WERI-Rb-1 (cell line): Measurements from ENCODE around the gene SLC24A3.

Source experiments
- DNase-seq: peaks from one replicate; pipeline ENCODE4 v3.0.0-alpha.2; 2020
- H3K27ac ChIP-seq: fragments of 250-450 bp; sonication (Bioruptor Pico); 2 replicates; pipeline ENCODE4 v1.5.1; 2020; ENCODE audit warnings: mild to moderate bottlenecking, moderate library complexity
- H3K27me3 ChIP-seq: fragments of 250-450 bp; sonication (Bioruptor Pico); 2 replicates; pipeline ENCODE4 v1.5.1; 2021; ENCODE audit warnings: mild to moderate bottlenecking, low read depth, moderate library complexity; ENCODE audit not compliant: insufficient read depth, severe bottlenecking
- H3K36me3 ChIP-seq: fragments of 250-450 bp; sonication (Bioruptor Pico); 2 replicates; pipeline ENCODE4 v1.5.1; 2020; ENCODE audit warnings: mild to moderate bottlenecking, moderate library complexity
- H3K4me3 ChIP-seq: 2 replicates; pipeline ENCODE4 v1.5.1; 2011; ENCODE audit warnings: low read depth, mild to moderate bottlenecking, control low read depth, low read length
- H3K9me3 ChIP-seq: fragments of 250-450 bp; sonication (Bioruptor Pico); 2 replicates; pipeline ENCODE4 v1.5.1; 2021; ENCODE audit warnings: mild to moderate bottlenecking, moderate library complexity; ENCODE audit not compliant: severe bottlenecking
- TF ChIP-seq, protein P1 (sequence below): IDR thresholded peaks from 2 replicates; pipeline ENCODE4 v1.5.1; 2011; ENCODE audit warnings: low read depth, mild to moderate bottlenecking, control low read depth, inconsistent platforms, low read length

The SLC24A3 gene

DNA sequence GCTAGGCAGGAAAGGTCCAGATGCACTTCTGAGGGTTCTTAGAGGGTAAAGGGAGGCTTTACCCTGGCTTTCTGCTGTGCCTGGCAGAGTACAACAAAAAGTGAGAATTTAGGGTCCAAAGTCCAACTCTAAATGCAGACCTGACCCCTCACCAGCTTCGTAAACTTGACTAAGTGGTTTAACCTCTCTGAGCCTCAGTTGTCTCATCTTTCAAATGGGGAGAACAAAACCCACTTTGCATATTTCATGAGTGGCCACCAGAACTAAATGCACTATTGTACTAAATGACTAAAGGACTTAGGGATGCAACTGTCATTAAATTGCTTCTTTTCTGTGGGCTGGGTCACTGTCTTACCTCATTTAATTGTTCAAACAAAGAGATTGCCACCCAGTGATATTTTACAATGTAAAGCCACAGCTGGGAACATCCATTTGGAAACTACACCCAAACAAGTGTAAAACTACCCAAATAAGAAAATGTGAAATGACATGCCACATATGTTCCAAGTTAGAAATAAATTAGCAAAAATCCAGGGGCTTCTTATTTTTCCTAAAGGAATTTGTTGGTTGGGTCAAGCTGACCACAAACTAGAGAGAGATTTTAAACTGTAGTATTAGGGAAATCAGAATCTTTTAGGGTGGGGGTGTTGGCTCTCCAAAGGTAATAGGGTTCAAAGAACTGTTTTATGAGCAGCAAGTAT is 497.3 kb downstream of the SLC24A3 start:
- no peaks in the 10 kb centered on the region for H3K27me3 ChIP-seq

DNA sequence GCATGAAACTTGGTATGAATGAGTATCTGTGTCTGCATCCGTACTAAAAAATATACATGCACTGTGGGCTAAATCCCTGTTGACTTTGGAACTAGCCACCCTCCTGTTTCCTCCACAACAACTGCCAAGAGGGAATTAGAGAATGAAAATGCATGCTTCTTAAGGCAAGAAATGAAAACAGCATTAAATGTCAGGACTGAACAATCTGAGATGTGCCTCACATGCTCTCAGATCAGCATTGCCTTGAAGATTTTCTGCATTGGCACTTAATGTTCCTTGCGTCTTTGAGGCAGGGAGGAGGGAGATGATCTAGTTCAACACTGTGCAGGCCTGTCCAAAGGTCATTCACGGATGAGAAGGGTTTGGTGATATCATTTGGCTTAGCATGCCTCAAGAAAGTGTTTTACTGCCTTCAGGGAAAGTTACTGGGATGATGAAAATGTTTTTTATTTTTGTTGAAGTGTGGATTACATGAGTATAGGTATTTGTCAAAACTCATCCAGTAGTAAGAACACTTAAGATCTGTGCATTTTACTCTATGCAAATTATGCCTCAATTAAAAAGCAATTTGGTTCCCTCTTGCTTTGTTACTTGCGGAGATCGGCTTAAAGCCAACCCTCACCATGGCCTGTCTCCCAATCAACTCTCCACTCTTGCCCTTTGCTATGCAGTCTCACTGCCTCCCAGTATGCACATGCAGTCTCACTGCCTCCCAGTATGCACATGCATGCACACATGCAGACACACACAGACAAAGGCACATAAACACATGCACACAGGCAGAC is 498.1 kb downstream of the SLC24A3 start:
- no peaks in the 10 kb centered on the region for H3K36me3 ChIP-seq
- DNase-seq: no peak
- no peaks in the 10 kb centered on the region for H3K9me3 ChIP-seq
- no peak overlapping the region for H3K4me3 ChIP-seq
- TF ChIP-seq, protein P1, sequence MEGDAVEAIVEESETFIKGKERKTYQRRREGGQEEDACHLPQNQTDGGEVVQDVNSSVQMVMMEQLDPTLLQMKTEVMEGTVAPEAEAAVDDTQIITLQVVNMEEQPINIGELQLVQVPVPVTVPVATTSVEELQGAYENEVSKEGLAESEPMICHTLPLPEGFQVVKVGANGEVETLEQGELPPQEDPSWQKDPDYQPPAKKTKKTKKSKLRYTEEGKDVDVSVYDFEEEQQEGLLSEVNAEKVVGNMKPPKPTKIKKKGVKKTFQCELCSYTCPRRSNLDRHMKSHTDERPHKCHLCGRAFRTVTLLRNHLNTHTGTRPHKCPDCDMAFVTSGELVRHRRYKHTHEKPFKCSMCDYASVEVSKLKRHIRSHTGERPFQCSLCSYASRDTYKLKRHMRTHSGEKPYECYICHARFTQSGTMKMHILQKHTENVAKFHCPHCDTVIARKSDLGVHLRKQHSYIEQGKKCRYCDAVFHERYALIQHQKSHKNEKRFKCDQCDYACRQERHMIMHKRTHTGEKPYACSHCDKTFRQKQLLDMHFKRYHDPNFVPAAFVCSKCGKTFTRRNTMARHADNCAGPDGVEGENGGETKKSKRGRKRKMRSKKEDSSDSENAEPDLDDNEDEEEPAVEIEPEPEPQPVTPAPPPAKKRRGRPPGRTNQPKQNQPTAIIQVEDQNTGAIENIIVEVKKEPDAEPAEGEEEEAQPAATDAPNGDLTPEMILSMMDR: no peak
- no peak overlapping the region for H3K27ac ChIP-seq
- H3K27me3 ChIP-seq: no peaks in the 10 kb centered on the region

More for the DNA sequence above, 497.3 kb downstream of the SLC24A3 start:
- Histone ChIP-seq H3K9me3 (no peaks in the 10 kb centered on the region), H3K36me3 (no peaks in the 10 kb centered on the region), H3K27ac (no peak overlapping the region), H3K4me3 (no peak overlapping the region)
- TF ChIP-seq, protein P1: no peak
- no peak for DNase-seq

DNA sequence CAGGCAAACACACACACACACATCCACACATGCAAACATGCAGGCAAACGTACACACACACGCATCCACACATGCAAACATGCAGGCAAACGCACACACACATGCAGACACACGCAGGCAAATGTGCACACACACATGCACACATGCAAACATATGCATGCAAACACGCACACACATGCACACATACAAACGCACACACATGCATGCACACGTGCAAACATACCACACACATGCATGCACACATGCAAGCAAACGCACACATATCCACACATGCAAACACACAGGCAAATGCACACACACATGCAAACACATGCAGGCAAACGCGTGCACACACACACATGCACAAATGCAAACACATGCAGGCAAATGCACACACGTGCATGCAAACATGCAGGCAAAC is 498.7 kb downstream of the SLC24A3 start:
- Histone ChIP-seq H3K27ac (no peak overlapping the region), H3K27me3 (no peaks in the 10 kb centered on the region), H3K4me3 (no peak overlapping the region), H3K36me3 (no peaks in the 10 kb centered on the region), H3K9me3 (no peaks in the 10 kb centered on the region)
- TF ChIP-seq, protein P1: no peak
- DNase-seq: no peak

DNA sequence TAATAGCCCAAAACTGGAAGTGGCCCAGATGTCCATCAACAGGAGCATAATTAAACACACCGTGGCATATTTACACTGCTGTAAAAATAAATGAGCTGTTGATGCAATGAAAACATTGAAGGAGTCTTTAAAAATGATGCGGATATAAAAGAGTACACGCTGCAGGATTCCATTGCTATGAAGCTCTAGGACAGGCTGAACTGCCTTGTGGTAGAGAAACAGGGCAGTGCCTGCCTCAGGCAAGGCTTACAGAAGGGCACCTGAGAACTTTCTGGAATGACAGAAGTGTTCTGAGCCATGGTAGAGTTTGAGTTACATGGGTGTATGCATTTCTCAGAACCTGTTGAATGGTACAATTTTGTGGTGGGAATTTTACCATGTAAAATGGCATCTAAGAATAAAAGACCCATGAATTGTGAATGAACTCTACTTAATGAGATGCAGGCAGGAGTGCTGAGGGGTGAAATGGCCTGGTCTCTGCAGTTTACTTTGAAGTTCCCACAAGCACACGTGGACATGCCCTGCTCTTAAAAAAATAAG is 500.3 kb downstream of the SLC24A3 start:
- no peak for DNase-seq
- no peak overlapping the region for H3K4me3 ChIP-seq
- TF ChIP-seq, protein P1: no peak
- H3K36me3 ChIP-seq: no peaks in the 10 kb centered on the region
- no peak overlapping the region for H3K27ac ChIP-seq
- no peaks in the 10 kb centered on the region for H3K9me3 ChIP-seq
- H3K27me3 ChIP-seq: no peaks in the 10 kb centered on the region

DNA sequence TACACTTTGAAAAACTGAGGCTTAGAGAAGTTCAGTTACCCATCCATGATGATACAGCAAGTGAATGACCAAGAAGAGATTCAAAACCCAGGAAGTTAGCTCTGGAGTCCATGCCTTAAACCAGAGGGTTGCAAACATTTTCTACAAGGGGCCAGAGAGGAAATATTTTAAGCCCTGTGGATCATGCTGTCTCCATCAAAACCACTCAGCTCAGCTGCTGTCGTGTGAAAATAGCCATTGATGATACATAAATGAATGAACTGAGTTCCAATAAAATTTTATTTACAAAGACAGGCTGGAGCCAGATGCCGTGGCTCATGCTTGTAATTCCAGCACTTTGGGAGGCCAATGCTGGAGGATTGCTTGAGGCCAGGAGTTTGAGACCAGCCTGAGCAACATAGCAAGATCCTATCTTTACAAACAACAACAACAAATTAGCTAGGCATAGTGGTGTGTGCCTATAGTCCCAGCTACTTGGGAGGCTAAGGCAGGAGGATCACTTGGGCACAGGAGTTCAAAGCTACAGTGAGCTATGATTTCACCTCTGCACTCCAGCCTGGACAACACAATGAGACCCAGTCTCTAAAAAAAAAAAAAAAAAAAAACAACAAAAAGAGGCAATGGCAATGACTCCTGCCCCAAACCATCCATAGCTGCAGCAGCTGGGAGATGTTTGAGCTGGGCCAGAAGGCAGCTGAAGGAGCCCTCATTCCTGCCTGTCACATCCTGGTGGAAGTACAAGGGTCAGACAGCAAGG is 501.6 kb downstream of the SLC24A3 start:
- Histone ChIP-seq H3K27me3 (no peaks in the 10 kb centered on the region), H3K36me3 (no peaks in the 10 kb centered on the region), H3K4me3 (no peak overlapping the region), H3K27ac (no peak overlapping the region), H3K9me3 (no peaks in the 10 kb centered on the region)
- TF ChIP-seq, protein P1: no peak
- no peak for DNase-seq
